ENCODE data around the gene CDH4.

The CDH4 gene

GRCh38 chr20:61311656-61312387, 59.8 kb downstream of the CDH4 start (continued):
- TF ChIP-seq ZBTB11 (tag by site-specific recombination; conservative IDR thresholded peaks at IDR 0.05; ENCODE audit: low read depth) (no peak), ZNF169 (tag by site-specific recombination; IDR thresholded peaks at IDR 0.05) (no peak), ZBTB6 (tag by site-specific recombination; IDR thresholded peaks at IDR 0.05) (no peak), ZBTB10 (tag by site-specific recombination; IDR thresholded peaks at IDR 0.05) (no peak), ZNF18 (tag by site-specific recombination; IDR thresholded peaks at IDR 0.05) (peak; percentile 12; the same call in 1 of the 2 replicates), KLF17 (tag by site-specific recombination; IDR thresholded peaks at IDR 0.05) (no peak), MZF1 (tag by site-specific recombination; IDR thresholded peaks at IDR 0.05; ENCODE audit: borderline replicate concordance) (no peak), KLF1 (tag by site-specific recombination; IDR thresholded peaks at IDR 0.05) (0 out of 2 replicates have a peak, but pooled peaks have one; percentile 13), BCL11B (tag by site-specific recombination; IDR thresholded peaks at IDR 0.05; ENCODE audit: low read depth) (no peak), ZFHX2 (tag by site-specific recombination; conservative IDR thresholded peaks at IDR 0.05) (peak; percentile 57), ZNF837 (tag by site-specific recombination; IDR thresholded peaks at IDR 0.05) (no peak), ZNF707 (tag by site-specific recombination; IDR thresholded peaks at IDR 0.05) (no peak), ZNF2 (tag by site-specific recombination; IDR thresholded peaks at IDR 0.05) (no peak), ZBTB7A (tag by site-specific recombination; IDR thresholded peaks at IDR 0.05; ENCODE audit: low read depth) (no peak), ZSCAN4 (tag by site-specific recombination; IDR thresholded peaks at IDR 0.05) (peak; percentile 89), PRDM4 (tag by site-specific recombination; IDR thresholded peaks at IDR 0.05) (no peak), EGR2 (tag by site-specific recombination; IDR thresholded peaks at IDR 0.05; ENCODE audit: low read depth) (0 out of 2 replicates have a peak, but pooled peaks have one; percentile 27), ZNF175 (tag by site-specific recombination; IDR thresholded peaks at IDR 0.05) (no peak), ZNF777 (tag by site-specific recombination; IDR thresholded peaks at IDR 0.05; ENCODE audit: borderline replicate concordance) (no peak)
